ENCODE data around the gene R3HDM2.

- TF ChIP-seq POLR2A (IDR thresholded peaks at IDR 0.05) (no peak), CTCF (IDR thresholded peaks at IDR 0.05) (no peak)
These were observed 215.2 kb downstream of the R3HDM2 start for GRCh38 chr12:57215668-57216013.

Measured in adrenal gland (tissue), 5 donors.